Transverse colon (tissue), 4 donors: ENCODE measurements around the gene RPS27L.

ENCODE experiments used
- CTCF ChIP-seq, 5 experiments: fragments of 200-600 bp in 3 of 5; fragments of 450-650 bp in 2 of 5; sonication (generic) in 3 of 5; IDR thresholded peaks; 1 replicate in 2 of 5; 2 replicates in 3 of 5; pipeline ENCODE4 v1.5.1; 2016 to 2017; ENCODE audit warnings: antibody characterized with exemption in 5 of 5, inconsistent platforms in 3 of 5, mild to moderate bottlenecking in 2 of 5, moderate library complexity in 1 of 5
- EP300 ChIP-seq: sonication (generic); formaldehyde crosslinking; IDR thresholded peaks from one replicate; pipeline ENCODE4 v1.6.1; 2017; ENCODE audit warnings: antibody characterized with exemption, low read depth
- POLR2A ChIP-seq: fragments of 450-650 bp; IDR thresholded peaks from one replicate; pipeline ENCODE4 v1.6.1; 2016; ENCODE audit warnings: antibody characterized with exemption, mild to moderate bottlenecking, moderate library complexity
- POLR2AphosphoS5 ChIP-seq, 3 donors: sonication (generic); formaldehyde crosslinking; IDR thresholded peaks; one replicate each; pipeline ENCODE4 v1.6.1; 2016; ENCODE audit warnings: antibody characterized with exemption in 3 of 3

GRCh38 chr15:63155486-63155885 lies 1.8 kb downstream of the RPS27L start:
- TF ChIP-seq CTCF (IDR thresholded peaks at IDR 0.05), result no peak
- no peak for TF ChIP-seq POLR2A
- no peak for TF ChIP-seq EP300
- no peak for TF ChIP-seq POLR2AphosphoS5 (IDR thresholded peaks at IDR 0.05)
